ENCODE data around the gene TLCD1.

Gene TLCD1

GRCh38 chr17:28682655-28683054 lies 43.4 kb downstream of the TLCD1 start:
- no peak for DNase-seq

- no peak for DNase-seq
Measured at GRCh38 chr17:28675980-28676379, 50.1 kb downstream of the TLCD1 start.

GRCh38 chr17:28675490-28675889 lies 50.5 kb downstream of the TLCD1 start:
- no peak for DNase-seq
